Stimulated activated CD8-positive, alpha-beta memory T cell treated with anti-CD3 and anti-CD28 coated beads, Interleukin-7, amount 100 ng/mL, for 24 hours (primary cell): ENCODE data around the gene HK2.

Source experiments
- DNase-seq: peaks from one replicate; pipeline ENCODE4 v3.0.0-alpha.2; 2020; ENCODE audit warnings: low read depth

The HK2 gene

DNA sequence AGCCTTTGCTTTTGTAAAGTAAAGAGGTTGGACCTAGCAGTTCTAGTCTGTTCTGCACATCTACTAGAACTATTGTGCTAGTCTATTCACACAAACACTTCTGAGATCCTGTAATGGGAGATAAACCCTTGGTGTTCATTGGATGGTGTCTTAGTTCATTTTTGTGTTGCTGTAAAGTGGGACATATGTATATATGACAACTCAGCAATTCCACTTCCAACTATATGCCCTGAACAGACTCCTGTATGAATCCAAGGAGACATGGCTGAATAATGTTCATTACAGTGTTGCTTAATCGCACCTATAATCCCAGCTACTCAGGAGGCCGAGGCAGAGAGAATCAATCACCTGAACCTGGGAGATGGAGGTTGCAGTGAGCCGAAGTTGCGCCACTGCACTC is 23.3 kb downstream of the HK2 start:
- no peak for DNase-seq

- no peak for DNase-seq
Measured at GRCh38 chr2:74857725-74858124, 23.8 kb downstream of the HK2 start.

DNA sequence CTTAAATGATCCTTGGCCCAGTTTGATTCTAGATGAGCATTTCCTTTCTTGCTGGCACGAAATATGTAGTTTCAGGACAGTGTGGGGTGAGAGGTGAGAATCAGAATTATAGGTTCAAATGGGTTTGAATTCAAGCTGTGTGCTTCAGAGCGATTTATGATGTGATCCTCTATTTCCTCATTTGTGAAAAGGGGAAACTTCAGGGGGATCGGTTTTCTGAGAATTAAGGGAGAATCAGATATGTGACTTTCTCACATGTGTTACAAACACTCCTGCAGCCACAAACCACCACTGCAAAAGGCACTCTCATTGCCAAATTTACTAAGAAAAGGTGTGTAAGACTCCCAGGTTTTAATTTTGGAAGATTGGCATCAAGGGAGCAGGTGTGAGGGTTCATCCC is 24.4 kb downstream of the HK2 start:
- DNase-seq, result no peak

- no peak for DNase-seq
Measured at GRCh38 chr2:74860079-74860478, 26.2 kb downstream of the HK2 start.

DNA sequence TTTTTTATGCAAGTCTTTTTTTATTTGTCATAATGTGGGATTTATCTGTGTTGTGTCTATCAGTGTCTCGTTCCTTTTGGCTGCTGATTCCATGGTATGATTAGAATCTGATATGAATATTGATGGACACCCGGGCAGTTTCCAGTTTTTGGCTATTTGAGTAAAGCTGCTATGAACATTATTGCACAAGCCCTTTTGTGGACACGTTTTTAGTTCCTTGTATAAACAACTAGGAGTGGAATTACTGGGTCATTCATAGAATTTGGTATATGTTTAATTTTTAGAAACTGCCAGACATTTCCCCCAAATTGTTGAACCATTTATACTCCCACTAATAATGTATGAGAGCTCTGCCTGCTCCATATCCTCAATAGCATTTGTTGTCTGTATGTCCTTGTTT is 26.6 kb downstream of the HK2 start:
- no peak for DNase-seq

DNA sequence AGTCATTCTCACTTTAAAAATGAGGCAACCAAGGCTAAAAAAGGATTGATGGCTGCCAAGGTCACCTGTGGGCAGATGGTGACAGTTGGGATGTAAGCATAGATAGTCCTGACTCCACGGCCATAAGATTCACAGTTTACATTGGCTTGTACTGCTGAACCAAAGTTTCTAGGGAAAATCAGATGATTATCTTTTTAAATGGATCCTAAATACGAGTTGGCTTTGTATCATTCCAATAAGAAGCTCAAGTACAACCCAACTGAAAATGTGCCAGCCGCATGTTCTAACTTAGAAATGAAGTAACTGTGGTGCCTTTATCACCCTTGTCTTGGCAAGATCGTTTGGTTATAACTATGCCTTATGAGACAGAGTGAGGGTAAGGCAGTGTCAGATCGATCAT is 27.6 kb downstream of the HK2 start:
- no peak for DNase-seq

DNA sequence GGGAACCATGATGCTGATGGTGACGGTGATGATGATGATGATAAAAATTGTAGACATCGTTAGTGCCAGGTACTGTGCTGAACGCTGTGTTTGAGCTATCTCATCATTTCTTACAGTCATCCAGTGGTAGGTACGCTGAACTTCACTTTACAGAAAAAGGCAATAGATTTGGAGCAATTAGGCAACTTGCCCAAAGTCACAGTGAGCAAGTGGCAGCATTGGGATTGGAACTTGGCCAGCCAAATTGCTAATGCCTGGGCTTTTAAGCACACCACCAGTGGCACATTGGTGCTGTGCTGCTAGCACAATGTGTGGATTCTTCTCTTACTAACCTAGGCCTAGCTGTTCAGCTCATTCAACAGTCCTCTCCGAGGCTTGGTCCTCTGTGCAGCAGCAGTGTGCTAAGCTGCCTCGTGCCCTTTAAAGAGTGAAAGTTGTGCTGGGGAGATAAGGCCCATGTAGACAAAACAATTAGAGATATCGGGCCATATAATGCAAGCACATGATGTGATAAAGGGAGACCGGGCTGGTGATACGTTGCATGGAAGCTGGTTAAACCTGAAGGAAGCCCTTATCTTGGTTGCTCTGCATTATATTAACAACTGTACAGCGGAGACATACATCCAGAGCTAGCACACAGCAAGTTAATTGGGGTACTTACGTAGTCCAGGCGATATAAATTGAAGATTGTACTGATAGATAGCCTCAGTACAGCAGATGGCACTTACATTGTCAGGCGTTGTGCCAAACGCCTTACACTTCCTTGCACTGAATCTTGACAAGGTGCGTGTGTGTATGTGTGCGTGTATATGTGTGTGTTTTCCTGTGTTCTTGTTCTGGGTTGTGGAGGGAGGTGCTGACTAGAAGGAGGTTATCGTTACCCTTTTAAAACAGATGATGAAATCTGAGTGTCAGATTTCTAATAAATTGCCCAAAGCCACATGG is 28.4 kb downstream of the HK2 start:
- DNase-seq, result no peak

GRCh38 chr2:74863802-74864248 is 29.9 kb downstream of the HK2 start:
- no peak for DNase-seq

DNA sequence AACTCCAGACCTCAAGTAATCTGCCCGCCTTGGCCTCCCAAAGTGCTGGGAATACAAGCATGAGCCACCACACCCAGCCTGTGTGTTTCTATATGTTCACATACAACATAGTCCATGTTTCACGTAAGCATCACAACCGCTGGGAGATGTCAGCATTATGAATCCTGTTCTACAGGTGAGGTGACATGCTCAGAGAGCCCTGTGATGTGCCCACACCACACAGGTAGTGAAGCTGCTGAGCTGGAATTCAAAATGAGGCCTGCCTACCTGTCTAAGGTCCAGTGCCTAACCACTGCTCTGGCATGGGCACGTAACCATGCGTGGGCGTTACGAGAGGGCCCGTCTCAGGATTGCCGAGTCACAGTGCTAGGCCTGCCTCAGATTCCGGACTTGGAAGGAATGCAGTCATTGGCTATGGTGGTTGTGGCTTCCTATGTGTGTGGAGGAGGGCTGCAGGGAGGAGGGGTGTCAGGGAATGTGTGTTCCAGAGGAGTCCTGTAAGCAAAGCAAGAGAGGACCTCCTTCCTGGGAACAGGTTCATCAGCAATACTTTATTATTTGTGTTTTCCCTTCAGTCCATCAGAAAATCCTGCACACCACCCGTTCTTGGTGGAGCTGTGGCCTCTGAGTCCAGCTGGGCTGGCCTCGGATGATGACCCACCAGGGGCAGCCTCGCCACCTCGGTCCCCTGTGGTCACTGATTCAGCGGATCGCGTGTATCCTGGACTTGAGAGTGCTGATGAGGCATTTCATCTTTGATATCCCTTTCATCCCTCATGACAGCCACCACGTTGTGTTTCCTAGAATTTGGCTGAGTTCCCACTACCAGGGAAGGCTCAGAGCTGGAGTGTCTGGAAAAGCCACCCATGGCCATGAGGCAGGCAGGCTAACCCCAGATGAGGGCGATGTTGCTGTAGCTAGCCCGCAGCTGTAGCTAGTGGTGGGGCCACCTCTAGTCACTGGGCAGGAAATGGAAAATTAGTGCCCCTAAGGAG is 31.1 kb downstream of the HK2 start:
- no peak for DNase-seq

- DNase-seq, result no peak
Measured at GRCh38 chr2:74865770-74866674, 32.1 kb downstream of the HK2 start.

DNA sequence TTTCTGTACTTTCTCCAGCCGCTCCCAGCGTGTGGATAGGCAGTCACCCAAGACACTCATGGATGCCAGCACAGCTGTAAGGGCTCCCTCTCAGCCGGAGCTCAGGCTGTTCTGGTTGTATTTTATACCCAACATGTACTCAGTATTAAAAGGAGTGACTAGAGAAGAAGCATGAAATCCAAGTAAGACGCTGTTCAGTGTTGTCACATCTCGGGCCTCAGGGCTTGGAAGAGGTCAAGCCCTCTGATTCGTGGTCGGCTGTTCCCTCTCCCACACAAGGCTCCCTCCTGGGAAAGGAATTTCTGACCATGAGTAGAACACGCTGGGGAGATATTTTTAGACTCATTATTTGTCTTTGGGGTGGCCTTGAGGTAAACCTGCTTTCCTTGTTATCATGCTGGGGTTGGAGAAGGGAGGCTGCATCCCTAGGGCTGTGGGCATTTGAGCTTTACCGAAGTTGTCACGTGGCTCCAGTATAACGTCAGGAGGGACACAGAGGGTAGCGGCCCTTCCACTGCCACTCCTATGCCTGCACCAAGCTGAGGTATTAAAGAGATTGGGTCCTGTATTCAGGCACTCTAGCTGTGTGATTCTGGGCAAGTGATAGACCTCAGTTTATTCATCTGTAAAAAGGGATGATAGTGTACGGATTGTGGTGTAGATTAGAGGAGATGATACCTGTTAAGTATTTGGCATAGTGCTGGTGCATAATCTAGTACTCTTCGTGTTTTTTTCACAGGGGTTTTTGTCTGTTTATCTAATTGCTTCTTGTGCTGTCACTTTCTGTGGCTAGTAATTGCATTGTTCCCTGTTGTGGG is 34.1 kb downstream of the HK2 start:
- no peak for DNase-seq

- no peak for DNase-seq
Measured at GRCh38 chr2:74869517-74869916, 35.6 kb downstream of the HK2 start.

GRCh38 chr2:74870951-74871350 is 37.0 kb downstream of the HK2 start:
- DNase-seq, result no peak

DNA sequence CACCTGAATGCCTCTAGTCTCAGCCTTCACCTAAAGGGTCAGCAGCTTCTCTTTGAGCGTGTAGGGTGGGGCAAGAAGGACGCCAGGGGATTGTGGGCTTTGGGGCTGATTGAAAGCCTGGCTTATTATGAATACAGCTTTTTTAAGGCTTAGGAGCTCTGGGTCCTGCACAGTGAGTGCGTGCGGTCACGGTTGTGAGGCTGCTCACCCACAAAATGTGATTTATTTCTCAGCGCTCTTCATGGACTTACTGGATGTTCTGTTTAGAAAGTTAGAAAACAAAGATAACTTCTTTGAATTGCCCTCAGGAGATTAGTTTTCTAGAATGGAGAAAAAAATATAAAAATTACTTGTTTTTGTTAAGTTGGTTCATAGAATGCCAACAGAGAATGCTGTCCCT is 37.5 kb downstream of the HK2 start:
- DNase-seq, result no peak

DNA sequence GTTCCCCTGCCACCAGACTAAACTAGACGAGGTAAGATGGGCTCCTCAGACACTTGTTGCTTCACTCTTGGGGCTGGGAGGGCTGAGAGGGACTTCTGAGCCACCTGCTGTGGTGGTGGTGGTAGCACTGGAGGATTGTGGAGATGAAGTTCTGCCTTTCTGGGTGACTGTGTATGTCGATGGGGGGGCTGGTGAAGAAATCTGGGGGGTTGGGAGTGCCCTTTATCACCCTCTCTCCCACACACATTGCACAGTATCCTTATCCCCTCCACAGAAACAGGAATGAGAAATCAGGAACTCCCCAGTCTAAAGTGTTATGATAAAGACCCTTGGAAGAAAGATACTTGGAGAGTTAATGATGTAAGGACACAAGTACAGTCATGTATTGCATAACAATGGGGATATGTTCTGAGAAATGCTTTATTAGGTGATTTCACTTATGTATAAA is 38.5 kb downstream of the HK2 start:
- DNase-seq, result no peak

DNA sequence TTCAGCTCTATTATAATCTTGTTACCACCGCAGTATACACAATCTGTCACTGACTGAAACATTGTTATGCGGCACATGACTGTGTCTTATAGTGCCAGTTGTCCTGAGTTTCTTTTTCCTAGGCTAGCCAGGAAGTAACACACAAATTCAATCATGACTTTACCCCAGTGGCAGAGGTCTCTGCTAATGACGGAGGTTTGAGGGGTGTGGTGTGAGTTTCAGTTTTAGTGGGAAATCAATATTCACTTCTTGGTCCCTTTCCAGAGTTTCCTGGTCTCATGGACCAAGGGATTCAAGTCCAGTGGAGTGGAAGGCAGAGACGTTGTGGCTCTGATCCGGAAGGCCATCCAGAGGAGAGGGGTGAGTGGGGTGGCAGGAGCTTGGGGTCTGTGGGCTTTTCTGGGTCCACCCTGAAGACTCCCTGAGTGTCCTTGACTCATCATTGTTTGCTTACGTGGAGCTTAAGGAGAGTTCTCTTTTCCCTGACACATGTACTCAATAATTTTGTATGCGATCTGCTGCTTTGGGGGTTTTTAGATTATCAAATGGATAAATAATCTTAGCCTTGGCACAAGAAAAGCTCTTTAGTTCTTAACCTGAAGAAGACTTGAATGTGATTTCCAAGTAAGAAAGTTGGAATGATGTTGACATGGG is 39.2 kb downstream of the HK2 start:
- no peak for DNase-seq

GRCh38 chr2:74873678-74874640 is 40.0 kb downstream of the HK2 start:
- no peak for DNase-seq

- DNase-seq, result no peak
Measured at GRCh38 chr2:74876081-74876886, 42.4 kb downstream of the HK2 start.
